Left ventricle myocardium inferior (tissue), 1 donor: ENCODE results near the gene KIRREL3. TPM values are rescaled to one million over a fixed set of nuclear protein-coding genes. Genes with fewer than 3 reads are reported as not detected.

Experiments used
- DNase-seq: peaks from one replicate; pipeline ENCODE4 v3.0.0-alpha.2; 2020
- H3K27ac ChIP-seq: fragments of 200-600 bp; replicated peaks from 2 replicates; pipeline ENCODE4 v1.8.0; 2021
- H3K27me3 ChIP-seq: fragments of 200-600 bp; 2 replicates; pipeline ENCODE4 v1.8.0; 2021; ENCODE audit warnings: low read depth
- H3K36me3 ChIP-seq: fragments of 200-600 bp; 2 replicates; pipeline ENCODE4 v1.8.0; 2021
- H3K4me1 ChIP-seq: fragments of 200-600 bp; 2 replicates; pipeline ENCODE4 v1.8.0; 2021
- H3K4me3 ChIP-seq: fragments of 200-600 bp; 2 replicates; pipeline ENCODE4 v1.8.0; 2021; ENCODE audit warnings: mild to moderate bottlenecking, moderate library complexity
- H3K9me3 ChIP-seq: fragments of 200-600 bp; replicated peaks from 2 replicates; pipeline ENCODE4 v1.8.0; 2021
- CTCF ChIP-seq: fragments of 200-600 bp; IDR thresholded peaks from 2 replicates; pipeline ENCODE4 v1.8.0; 2021; ENCODE audit warnings: antibody characterized with exemption, mild to moderate bottlenecking, borderline replicate concordance
- intact Hi-C: fragments of 100-400 bp; cut with micrococcal nuclease; formaldehyde crosslinking; loops from one replicate; pipeline ENCODE4 v1.11.0; 2022
- total RNA-seq: library from RNA; stranded (reverse); fragmentation: NEBNext Ultra II Directional; extraction: Animal tissue kit (Norgen Biotek cat#: 25700); gene quantifications from one replicate; pipeline ENCODE4 v1.2.1, GENCODE V29; 2021
- donor health status: DM: no; HTN: yes; CAD: no; lungs with severe emphysema.

KIRREL3 gene
- total RNA-seq, 1 donor from 2014 or later, result 0.74 TPM

- TF ChIP-seq CTCF, result no peak
- no peaks in the 10 kb centered on the region for H3K9me3 ChIP-seq
- H3K4me3 ChIP-seq, result no peak overlapping the region
- intact Hi-C loops, result no loop called here
- peaks cover 15% of the 10 kb centered on the region for H3K4me1 ChIP-seq
- no peak overlapping the region for H3K27ac ChIP-seq
- no peaks in the 10 kb centered on the region for H3K36me3 ChIP-seq
- H3K27me3 ChIP-seq, result peaks cover 86% of the 10 kb centered on the region
- DNase-seq, result no peak
Measured at GRCh38 chr11:126588630-126589491, 411.7 kb downstream of the KIRREL3 start.

DNA sequence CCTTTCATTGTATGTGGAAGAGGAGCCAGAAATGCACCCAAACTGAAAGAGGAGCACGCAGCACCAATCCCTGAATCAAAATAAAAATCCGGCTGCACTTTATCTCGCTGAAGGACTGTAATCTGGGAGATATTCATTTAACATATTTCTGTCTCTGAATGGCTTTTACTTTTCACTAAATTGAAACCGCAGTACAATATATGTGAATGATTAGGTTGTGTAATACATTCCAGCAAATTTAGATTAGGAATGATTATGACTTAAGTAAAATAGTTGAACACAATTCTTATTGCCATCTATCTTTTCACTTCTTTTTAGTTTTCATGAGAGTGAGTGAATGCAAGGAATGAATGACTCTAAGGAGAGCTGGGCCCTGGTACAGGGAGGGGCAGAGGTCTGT, 413.0 kb downstream of the KIRREL3 start:
- H3K36me3 ChIP-seq, result no peaks in the 10 kb centered on the region
- no peak for TF ChIP-seq CTCF
- H3K27me3 ChIP-seq, result peaks cover 73% of the 10 kb centered on the region
- intact Hi-C loops, result no loop called here
- no peak overlapping the region for H3K27ac ChIP-seq
- no peak overlapping the region for H3K4me3 ChIP-seq
- no peak for DNase-seq
- peaks cover 15% of the 10 kb centered on the region for H3K4me1 ChIP-seq
- H3K9me3 ChIP-seq, result no peaks in the 10 kb centered on the region

DNA sequence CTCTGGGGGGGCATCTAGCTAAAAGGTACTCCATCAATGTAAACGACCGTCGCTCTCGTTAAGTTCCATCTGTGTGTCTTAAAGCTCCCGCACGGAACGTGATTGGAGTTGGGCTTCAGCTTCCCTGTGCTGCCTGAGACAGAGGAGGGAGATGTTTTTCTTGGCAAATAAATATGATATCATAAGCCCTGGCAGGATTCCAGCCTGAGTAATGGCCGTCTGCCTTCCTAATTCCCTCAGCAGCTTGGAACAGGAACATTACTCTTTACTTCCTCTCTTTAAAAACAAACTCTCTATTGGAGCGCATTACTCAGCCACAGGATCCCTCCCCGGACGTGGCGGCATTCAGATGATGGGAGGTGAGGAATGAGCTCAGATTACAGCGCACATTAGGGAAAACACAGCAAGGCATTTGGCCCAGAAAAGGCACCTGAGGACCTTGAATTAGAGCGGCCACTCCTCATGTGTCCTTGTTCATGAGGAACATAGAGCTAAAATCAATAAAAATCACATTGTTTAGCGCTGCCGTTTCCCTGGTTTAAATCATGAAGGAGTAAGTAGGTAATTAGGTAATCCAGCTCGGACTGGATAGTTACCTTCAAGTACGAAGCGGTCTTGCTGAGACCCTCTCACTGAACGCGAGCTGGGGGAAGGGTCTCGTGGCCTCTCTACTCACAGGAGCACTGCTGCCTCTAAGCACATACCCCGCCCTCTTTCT, 414.6 kb downstream of the KIRREL3 start:
- intact Hi-C loops, result no loop called here
- peaks cover 60% of the 10 kb centered on the region for H3K27me3 ChIP-seq
- peak overlapping the region; percentile 66 for H3K27ac ChIP-seq
- H3K36me3 ChIP-seq, result no peaks in the 10 kb centered on the region
- H3K4me1 ChIP-seq, result peaks cover 15% of the 10 kb centered on the region
- peak; percentile 52 for DNase-seq
- no peaks in the 10 kb centered on the region for H3K9me3 ChIP-seq
- H3K4me3 ChIP-seq, result peak overlapping the region; percentile 46
- no peak for TF ChIP-seq CTCF

DNA sequence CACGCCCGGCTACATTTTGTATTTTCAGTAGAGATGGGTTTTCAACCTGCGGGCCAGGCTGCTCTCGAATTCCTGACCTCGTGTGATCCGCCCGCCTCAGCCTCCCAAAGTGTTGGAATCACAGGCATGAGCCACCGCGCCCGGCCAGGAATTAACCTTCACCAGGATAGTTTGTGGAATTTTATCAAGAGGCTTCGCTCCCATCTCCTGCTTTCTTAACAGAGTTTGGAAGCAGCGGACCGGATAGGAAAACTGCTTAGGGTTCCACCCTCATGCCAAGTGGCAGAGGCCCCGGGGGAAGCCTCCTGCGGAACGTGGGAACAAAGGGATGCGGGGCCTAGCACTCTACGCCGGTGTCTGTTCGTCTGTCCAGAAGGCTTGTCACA, 415.2 kb downstream of the KIRREL3 start:
- Histone ChIP-seq H3K27me3 (peaks cover 57% of the 10 kb centered on the region), H3K36me3 (no peaks in the 10 kb centered on the region), H3K4me3 (peak overlapping the region; percentile 46), H3K9me3 (no peaks in the 10 kb centered on the region), H3K4me1 (peaks cover 15% of the 10 kb centered on the region), H3K27ac (peak overlapping the region; percentile 66)
- intact Hi-C loops, result no loop called here
- no peak for DNase-seq
- no peak for TF ChIP-seq CTCF

DNA sequence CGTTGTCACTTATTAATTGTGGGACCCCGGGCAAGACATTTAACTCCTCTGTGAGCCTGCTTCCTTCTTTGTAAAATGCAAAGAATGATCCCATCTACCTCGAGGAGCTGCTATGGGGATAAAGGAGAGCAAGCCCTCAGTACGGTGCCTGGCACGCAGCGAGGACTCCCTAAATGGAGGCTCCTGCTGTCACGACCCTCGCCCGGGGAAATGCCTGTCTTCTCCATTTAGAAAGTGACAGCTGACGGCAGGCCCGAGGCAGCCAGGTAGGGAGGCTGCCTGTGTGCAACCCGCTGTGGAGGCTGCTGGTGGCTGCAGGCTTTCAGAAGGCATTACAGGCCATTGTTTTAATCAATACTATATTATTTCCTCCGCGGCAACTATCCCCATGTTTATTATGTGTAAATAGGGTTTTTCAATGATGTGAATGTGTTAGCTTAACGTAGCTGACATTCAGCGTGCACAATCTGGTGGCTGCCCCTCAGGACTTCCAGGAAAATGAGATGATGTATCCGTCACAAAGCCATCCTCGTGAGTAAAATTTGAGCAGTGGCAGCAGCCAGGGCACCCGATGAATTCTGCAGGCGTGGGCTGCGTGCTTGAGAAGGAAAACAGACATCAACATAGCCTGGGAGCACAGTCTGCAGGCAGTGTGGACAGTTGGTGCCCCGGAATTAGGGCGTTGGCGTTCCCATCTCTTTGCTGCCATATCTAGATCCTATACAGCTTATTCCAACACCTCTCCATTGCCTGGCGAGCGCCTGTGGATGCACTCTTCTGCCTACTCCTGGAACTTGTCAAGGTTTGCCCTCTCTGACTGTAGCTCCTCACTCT, 416.8 kb downstream of the KIRREL3 start:
- Histone ChIP-seq H3K4me3 (no peak overlapping the region), H3K27ac (no peak overlapping the region), H3K4me1 (peaks cover 15% of the 10 kb centered on the region), H3K9me3 (no peaks in the 10 kb centered on the region), H3K36me3 (no peaks in the 10 kb centered on the region), H3K27me3 (peaks cover 49% of the 10 kb centered on the region)
- DNase-seq, result no peak
- intact Hi-C loops, result no loop called here
- TF ChIP-seq CTCF, result no peak
